Stimulated activated CD4-positive, alpha-beta T cell treated with anti-CD3 and anti-CD28 coated beads, TNF-alpha, amount 100 ng/mL, for 48 hours (primary cell): ENCODE results near the gene MYO1E.
"Not testable (repeated sequence)": the region's sequence is repeated elsewhere in the genome, so short reads cannot be mapped to it uniquely, and the experiment has no call there.

Experiments used
- DNase-seq, 3 donors: peaks; one replicate each; pipeline ENCODE4 v3.0.0-alpha.2; 2020; ENCODE audit warnings: low read depth in 3 of 3

MYO1E gene

DNA sequence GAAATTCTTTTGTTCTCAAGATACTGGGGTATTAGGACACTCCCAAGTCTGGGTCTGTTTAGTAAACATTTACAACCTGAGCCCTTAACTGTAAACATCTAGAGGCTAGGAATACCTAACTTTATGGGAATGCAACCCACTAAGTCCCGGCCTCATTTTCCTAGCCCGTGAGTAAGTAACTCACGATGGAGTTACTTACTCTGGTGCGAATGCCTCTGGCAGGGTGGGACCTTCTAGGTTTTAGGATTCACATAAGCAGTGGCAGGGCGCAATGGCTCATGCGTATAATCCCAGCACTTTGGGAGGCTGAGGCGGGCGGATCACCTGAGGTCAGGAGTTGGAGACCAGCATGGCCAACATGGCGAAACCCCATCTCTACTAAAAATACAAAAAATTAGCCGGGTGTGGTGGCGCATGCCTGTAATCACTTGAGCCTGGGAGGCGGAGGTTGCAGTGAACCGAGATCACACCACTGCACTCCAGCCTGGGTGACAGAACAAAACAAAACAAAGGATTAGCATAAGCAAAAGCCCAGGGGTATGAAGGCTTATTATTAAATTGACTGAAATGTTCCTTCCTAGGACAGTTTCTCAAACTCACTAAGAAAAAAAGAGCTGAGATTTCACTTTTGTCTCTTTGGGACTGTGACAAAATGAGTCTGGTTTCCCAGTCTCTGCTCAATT, 14.7 kb upstream of the MYO1E start:
- not testable (repeated sequence) for DNase-seq

- DNase-seq = no peak
Observed at GRCh38 chr15:59385171-59385570, 12.5 kb upstream of the MYO1E start.

GRCh38 chr15:59384507-59384906, 11.8 kb upstream of the MYO1E start:
- DNase-seq = no peak

DNA sequence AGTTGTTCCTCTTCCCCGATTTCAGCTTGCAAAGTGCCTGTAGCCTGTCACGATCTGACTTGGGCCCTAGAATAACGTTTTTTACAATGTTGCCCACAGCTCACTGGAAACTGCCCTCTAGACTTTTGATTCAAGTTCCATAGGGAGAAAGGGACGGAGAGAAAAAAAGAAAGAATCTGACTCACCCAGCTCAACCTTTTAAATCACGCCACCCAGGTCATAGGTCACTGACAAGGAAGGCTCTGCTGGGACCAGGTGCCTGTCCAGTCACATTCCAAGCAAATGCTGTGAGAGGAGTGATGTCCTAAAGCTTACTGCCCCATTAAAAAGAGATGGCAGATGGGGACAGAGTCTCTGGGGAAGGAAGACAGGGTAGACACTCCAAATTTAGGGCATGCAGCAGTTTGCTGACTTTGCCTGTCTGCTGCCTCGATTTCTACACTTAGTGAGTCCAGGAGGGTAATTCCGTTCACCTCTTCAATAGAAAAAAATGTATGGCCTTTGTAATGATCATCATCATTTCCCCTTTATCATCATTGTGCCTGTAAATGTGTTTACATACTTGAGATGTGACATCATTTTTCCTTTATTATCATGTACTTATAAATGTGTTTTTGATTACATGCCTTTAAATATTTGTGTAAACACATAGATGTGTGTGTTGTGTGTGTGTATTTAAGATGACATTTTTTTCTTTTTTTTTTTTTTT, 8.4 kb upstream of the MYO1E start:
- DNase-seq = no peak

DNA sequence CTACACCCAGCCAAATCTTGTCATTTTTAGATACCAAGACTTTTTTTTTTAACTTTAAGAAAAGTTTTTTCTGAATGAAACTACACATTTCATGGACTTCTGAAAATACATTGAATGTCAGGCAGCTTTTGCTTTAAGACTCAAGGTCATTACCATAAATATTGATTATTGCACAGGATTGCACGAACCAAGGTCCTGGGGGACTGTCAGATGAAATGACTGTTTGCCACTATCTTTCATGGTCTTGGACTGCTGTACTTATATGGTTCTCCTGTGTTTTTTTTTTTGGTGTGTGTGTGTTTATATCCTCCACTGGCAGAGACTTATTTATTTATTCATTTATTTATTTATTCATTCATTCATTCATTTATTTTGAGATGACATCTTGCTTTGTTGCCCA, 6.9 kb upstream of the MYO1E start:
- no peak for DNase-seq

GRCh38 chr15:59378855-59379254, 6.2 kb upstream of the MYO1E start:
- no peak for DNase-seq

GRCh38 chr15:59377924-59378323, 5.3 kb upstream of the MYO1E start:
- no peak for DNase-seq

GRCh38 chr15:59376733-59377132, 4.1 kb upstream of the MYO1E start:
- DNase-seq = no peak

DNA sequence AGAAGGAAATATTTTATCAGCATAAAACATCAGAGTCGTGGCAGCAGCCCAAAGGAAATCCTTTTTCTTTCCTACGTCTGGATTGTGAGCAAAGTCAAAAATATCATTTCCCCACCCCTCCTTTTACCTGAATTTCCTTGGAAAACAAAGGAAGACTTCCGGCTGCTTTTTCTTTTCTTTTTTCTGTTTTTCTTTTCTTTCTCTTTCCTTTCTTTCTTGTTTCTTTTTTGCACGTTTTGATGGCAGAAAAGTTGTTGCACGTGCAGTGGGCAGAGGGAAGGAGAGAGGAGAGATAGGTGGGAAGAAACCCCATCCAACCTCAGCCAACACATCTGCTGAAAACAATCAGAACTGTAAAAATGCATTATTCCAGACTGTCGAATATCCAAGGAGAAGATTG, 544 bp upstream of the MYO1E start:
- no peak for DNase-seq

GRCh38 chr15:59371458-59372351, 966 bp downstream of the MYO1E start:
- peak in 1 of 3 donors; percentile 2 for DNase-seq

DNA sequence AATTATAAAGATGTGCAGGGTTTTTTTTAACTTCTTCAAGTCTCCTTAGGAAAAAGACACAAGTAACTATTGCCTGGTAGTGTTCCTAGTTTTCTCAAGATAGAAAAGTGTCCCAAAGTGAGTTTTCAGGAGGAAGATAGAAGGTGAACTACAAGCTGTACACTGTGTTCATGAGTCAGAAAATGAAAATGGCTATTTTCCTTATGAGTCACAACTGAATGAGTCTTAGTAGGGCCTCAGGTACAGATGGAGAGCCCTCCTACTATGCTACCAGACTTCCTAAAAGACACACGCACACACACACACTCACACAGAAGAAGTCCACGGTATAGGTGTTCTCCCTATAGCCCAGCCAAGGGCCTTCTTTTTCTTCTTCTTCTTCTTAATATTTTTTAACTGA, 3.1 kb downstream of the MYO1E start:
- DNase-seq = no peak

- DNase-seq = no peak
Observed at GRCh38 chr15:59367022-59367451, 5.6 kb downstream of the MYO1E start.

DNA sequence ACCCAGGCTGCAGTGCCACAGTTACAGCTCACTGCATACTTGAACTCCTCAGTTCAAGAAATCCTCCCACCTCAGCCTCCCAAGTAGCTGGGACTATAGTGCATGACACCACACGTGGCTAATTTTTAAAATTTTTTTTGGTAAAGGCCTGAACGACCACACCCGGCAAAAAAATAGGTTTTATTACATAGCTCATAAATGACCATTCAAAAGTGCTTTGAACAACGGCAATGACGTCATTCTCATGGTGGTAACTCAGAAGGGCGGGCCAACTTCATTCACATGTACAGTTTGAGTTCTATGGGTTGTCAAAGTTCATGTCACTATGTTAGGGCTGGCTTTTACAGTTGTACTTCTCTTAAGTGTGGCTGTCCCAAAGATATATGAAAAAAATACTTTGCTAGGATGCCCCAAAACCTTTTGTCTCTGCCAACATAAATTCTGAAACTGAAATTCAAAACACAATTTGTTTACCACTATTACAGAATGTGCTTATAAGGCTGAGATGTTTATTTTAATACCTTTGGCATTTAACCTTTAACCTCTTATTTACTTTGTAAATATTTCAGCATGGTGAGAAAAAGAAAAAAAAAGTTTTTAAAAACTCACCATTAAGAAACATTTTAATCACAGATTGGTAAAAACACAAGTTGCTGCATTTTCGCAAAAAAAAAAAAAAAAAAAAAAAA, 6.2 kb downstream of the MYO1E start:
- DNase-seq = no peak

GRCh38 chr15:59364248-59364647, 8.4 kb downstream of the MYO1E start:
- DNase-seq = no peak

DNA sequence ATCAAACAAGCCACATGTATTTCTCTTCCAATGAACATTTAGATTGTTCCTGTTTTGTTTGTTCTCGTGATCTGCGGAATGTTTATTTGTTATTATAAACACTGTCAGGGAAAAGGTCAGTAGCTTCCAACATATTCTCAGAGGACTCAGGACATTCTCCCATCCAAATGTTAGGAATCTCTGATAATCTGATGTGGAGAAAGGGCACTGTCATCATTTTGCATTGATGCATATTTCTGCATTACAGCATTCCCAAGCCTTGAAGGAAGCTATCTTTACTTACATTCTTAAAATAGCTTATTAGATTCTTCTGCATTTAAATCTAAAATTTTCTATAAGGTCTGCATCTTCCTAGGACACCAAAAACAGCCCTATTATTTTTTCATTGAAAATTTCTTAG, 10.3 kb downstream of the MYO1E start:
- DNase-seq = no peak

DNA sequence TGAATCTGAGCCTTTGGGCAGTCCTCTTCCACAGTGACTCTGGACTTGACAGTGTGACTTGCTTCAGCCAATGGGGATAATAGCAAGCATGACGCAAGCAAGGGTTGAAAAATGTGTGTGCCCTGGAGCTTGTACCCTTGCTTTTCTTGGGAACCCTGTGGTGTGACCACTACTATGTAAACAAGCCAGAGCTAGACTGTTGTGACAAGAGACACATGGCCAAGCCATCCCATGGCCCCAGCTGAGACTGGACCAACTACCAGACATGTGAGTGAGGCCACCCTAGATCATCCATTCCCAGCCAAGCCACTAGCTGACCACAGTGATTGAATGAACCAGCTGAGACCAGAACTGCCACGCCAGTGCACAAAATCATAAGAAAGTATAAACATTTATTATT, 11.8 kb downstream of the MYO1E start:
- DNase-seq = no peak

- no peak for DNase-seq
Observed at GRCh38 chr15:59360305-59360704, 12.4 kb downstream of the MYO1E start.

- DNase-seq = no peak
Observed at GRCh38 chr15:59355730-59356129, 16.9 kb downstream of the MYO1E start.

- DNase-seq = no peak
Observed at GRCh38 chr15:59354417-59355031, 18.1 kb downstream of the MYO1E start.

DNA sequence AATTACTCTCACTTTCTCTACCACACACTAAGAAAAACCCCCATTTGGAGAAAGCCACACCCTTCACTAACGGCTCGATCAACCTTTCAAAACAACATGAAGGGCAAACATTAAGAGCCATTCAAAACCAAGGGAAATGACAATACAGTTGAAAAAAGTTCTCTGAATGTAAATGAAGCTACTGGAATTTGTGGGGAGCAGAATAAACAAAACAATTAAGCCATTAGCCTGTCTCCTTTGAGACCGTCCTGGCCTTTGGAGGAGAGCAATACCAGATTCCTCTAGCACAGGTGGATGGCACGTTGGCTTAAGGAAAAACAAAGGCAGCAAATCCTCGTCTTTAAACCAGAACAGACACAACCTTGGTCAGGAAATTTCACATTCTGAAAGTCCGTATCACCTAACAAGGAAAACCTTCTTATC, 18.7 kb downstream of the MYO1E start:
- no peak for DNase-seq

DNA sequence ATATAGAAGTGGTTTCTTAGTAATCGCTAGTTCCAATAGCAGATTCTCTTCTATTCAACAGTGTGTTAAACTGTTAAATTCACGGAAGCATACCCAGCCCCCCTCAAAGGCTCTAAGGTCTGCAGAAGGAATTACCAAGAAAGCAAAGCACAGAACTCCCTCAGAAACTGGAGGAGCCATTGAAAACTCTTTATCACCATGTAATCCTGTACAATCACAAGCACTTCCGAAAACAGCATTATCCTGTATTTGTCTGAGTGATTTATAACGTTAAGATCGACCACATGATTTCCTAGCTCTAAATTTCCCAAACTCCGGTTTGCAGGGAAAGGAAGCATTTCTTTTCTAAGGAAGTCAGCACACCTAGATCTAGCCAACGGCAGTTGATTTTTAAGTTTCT, 20.0 kb downstream of the MYO1E start:
- DNase-seq = no peak
